ENCODE measurements around the gene PTH1R.

DNA sequence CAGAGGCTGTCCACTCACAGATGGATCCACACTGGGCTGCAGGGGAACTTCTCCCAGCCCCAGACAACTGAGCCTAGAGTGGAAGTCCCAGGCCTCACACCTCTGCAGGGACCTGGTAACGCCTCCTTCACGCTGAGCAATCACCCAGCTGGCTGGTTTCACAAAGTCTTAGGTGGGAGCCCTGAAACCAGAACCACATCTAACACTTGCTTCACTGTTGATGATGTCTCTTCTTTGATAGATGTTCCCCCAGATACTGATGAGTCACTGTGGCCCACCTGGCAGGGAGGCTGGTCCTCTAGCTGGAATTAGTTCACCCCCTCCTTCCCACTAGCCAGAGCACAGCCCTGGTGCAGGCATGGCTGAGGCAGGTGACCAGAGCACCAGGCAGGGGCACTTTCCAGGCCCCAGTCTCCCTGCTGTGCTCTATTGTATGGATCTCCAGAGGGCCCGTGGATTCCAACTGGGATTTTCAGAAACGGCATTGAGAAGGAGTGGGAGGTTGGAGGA is 47.8 kb upstream of the PTH1R start:
- TF ChIP-seq ELF4 (IDR thresholded peaks at IDR 0.05) (no peak), FOXA1 (IDR thresholded peaks at IDR 0.05) (no peak), FOXK2 (IDR thresholded peaks at IDR 0.05) (no peak), CTBP1 (IDR thresholded peaks at IDR 0.05; ENCODE audit: borderline replicate concordance) (no peak), FOXM1 (IDR thresholded peaks at IDR 0.05; ENCODE audit: borderline replicate concordance) (no peak), SP1 (IDR thresholded peaks at IDR 0.05) (no peak), LEF1 (IDR thresholded peaks at IDR 0.05; ENCODE audit: borderline replicate concordance) (no peak), ZNF384 (IDR thresholded peaks at IDR 0.05) (no peak), SUZ12 (IDR thresholded peaks at IDR 0.05) (no peak), BHLHE40 (IDR thresholded peaks at IDR 0.05; ENCODE audit: borderline replicate concordance) (no peak), HDGF (IDR thresholded peaks at IDR 0.05; ENCODE audit: borderline replicate concordance) (no peak), NFRKB (IDR thresholded peaks at IDR 0.05) (no peak)
